KBM-7 (cell line): ENCODE measurements around the gene PRKCA.
"Not testable (repeated sequence)": the region's sequence is repeated elsewhere in the genome, so short reads cannot be mapped to it uniquely, and the experiment has no call there.

ENCODE experiments used
- DNase-seq: peaks from one replicate; pipeline ENCODE4 v3.0.0-alpha.2; 2015
- in situ Hi-C: fragments of 300-500 bp; cut with MboI; formaldehyde crosslinking; loops from 2 replicates; pipeline ENCODE4 v1.14.3; 2020; ENCODE audit warnings: low sequenced_read_pairs, low pct_unique_long_range_greater_than_20kb, mixed read lengths

Gene PRKCA

DNA sequence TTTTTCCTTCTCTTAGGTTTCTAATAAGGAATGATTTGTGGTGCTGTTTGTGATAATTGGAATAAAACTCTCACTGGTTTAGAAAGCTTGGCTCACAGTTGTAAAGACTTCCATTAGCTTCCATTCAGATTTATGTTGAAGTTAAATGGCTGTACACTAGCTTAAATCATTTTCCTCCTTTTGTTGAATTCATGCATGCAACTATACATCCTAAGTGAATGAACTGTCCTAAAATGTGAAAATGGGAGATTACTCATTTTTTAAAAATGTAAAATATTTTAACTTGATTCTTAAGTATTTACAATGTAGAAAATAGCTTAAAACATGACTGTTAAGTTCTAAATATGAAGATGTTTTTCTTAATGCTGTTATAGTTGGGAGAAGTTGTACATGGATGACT lies 15.2 kb downstream of the PRKCA start:
- in situ Hi-C loops = no loop called here
- no peak for DNase-seq

GRCh38 chr17:66319226-66319625 lies 16.8 kb downstream of the PRKCA start:
- in situ Hi-C loops = no loop called here
- DNase-seq = no peak

DNA sequence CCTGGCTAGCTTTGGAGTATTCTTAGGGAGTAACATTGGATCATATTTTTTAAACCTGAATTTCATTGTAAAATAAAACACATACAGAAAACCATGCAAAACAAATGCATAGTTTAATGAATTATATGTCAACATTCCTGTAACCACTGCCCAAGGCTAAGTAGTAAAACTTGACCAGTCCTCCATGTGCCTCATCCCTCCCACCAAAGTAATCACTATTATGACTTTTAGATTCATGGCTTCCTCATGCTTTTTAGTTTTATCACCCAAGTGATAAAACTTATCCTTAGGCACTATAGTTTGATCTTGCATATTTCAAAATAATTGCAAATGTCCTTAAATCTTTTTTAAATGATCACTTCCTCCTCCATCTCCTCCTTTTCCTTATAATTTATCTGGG lies 20.4 kb downstream of the PRKCA start:
- no peak for DNase-seq
- in situ Hi-C loops = no loop called here

DNA sequence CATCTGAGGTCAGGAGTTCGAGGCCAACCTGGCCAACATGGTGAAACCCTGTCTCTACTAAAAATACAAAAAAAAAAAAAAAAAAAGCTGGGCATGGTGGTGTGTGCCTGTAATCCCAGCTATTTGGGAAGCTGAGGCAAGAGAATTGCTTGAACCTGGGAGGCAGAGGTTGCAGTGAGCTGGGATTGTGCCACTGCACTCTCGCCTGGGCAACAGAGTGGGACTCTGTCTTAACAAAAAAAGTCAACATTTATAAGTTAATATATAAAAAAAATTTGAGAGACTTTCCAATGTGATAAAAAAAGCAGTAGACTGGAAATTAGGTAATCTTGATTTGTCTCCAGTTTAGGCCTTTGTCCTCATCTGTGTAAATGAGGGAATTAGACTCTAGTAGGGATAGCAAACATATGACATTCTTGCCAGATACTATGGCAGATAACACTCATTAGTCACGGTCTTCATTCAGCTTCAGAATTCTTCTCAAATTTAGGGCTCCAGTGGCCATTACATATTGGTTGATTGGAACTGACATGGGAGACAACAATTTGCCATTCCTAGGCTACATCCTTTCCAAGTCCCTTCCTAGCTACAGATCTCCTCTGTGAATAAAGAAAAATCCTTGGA lies 22.1 kb downstream of the PRKCA start:
- DNase-seq, in situ Hi-C loops: not testable (repeated sequence)

- in situ Hi-C loops = no loop called here
- DNase-seq = no peak
Observed at GRCh38 chr17:66326476-66327047, 24.1 kb downstream of the PRKCA start.

GRCh38 chr17:66330646-66331037 lies 28.2 kb downstream of the PRKCA start:
- in situ Hi-C loops = no loop called here
- no peak for DNase-seq

GRCh38 chr17:66331038-66331816 lies 28.8 kb downstream of the PRKCA start:
- peak; percentile 76 for DNase-seq
- in situ Hi-C loops = no loop called here

DNA sequence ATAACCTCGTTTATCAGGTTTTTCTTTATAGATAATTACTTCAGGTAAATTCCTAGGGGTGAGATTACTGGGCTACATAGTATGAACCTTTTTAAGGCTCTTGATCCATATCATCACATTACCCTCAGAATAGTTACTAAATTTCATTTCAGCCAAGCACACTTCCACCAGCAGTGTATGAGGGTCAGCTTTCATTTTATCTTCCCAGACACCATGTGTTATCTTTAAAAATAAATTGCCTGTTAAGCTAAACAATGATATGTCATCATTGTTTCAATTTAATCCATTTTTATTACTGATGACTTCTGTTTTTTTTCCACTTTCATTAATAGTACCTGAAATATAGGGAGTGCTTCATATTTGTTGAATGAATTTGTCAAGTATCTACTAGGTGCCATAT lies 33.4 kb downstream of the PRKCA start:
- no peak for DNase-seq
- in situ Hi-C loops = no loop called here

GRCh38 chr17:66337268-66337667 lies 34.9 kb downstream of the PRKCA start:
- in situ Hi-C loops = no loop called here
- DNase-seq = no peak

DNA sequence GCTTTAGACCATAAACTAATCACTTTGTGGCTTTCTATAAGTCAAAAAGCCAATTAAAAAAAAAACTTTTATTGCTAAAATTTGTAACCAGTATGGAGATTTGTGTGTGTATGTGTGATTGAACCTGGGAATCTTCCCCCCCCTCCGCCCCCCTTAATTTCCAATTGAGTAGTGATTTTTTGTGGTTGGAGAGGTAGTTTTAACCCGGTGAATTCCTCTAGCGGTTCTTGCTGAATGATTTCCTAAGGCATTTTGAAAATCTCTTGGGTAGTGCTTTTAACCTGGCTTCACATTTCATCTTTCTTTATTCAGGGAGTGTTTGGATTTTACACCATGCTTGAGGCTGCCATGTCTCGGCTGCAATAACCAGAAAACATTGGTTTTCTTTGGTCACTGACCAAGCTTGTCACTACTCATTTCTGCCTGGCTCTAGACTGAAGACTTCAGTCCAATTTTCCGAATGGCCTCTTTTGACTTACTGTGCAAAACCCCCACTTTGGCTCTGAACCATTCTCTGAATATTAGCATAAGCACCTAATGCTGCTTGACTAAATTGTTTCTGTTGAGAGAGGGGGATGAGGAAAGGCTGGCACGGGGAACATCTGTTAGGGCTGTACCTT lies 35.6 kb downstream of the PRKCA start:
- in situ Hi-C loops = no loop called here
- no peak for DNase-seq

DNA sequence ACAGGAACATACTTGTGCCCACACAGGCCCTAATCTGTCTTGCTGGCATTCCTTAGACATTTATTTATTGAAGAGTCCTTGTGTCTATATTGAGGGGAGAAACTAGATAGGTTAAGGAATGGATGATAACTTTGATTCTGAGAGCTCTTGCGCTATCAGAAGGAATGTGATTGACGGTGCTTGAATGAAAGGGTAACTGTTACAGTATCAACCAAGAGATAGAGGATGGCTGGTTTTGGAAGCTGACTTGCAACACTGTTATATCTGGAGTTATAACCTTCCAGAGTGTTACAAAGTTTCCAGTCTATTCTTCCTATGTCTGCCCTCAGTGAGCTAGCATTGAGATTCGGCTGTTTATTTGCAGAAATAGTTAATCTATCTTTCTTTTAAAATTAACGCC lies 36.5 kb downstream of the PRKCA start:
- no peak for DNase-seq
- in situ Hi-C loops = no loop called here

DNA sequence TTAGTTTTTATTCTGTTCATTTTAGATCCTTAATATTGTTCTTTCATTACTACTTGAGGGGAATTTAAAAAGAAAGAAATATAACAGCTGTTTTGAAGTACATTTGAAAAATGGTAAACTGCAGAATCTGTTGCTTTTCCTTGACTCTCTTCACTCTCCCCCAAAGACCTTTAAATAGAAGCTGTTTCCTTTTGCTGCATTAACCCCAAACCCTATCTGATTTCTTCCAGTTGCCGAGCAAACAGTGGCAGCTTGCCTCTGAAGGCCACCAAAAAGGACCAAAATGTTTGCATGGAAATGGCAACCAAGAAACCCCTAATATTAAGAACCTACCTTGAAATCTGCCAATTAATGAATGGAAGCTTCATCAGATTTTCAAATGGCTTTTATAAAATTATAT lies 37.1 kb downstream of the PRKCA start:
- DNase-seq = peak; percentile 9
- in situ Hi-C loops = no loop called here

DNA sequence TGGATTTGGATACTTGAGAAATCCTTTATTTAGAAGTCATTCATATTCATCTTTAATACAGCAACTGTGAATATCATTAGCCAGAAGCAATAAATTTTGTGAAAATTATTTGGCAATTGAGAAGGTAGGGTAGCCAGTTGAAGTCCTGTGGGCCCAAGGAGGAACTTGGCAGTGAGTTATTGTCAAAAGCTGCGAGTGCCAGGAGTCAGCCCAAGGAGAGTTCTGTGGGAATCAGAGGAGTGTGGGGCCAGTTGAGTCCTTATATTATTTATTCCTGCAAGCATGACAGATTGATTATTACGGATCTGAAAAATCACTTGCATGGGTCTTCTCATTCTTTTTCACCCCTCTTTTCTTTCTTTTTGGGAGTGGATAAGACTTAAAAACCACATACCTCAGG lies 38.3 kb downstream of the PRKCA start:
- in situ Hi-C loops = no loop called here
- no peak for DNase-seq

DNA sequence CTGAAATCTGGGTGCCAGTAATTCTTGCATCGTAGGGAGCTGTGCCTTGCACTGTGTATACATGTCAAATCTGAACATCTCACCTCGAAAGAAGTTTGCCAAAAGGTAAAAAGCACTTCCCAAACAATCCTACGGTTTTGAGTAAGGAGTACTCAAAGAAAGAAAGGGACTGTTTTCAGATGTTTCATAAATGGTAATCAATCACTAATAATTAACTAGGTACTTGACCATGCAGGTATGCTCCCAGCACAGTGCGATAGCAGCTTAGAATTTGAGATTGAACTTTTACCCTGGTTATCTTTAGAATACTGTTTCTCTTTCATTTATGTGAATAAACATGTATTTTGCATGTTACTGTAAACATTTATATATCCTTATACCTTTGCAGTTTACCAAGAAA lies 39.0 kb downstream of the PRKCA start:
- in situ Hi-C loops = no loop called here
- DNase-seq = no peak

DNA sequence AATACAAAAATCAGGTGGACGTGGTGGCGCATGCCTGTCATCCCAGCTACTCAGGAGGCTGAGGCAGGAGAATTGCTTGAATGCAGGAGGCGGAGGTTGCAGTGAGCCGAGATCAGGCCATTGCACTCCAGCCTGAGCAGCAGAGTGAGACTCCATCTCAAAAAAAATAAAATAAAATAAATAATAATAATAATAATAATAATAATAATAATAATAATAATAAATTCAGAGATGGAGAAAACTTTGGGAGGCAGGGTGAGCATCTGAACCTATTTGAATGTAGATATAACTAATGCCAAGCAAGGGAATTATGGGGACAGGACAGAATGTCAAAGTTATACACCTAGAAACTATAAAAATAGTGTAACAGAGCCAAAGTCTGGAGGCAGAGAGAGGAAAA lies 39.9 kb downstream of the PRKCA start:
- in situ Hi-C loops, DNase-seq: not testable (repeated sequence)

DNA sequence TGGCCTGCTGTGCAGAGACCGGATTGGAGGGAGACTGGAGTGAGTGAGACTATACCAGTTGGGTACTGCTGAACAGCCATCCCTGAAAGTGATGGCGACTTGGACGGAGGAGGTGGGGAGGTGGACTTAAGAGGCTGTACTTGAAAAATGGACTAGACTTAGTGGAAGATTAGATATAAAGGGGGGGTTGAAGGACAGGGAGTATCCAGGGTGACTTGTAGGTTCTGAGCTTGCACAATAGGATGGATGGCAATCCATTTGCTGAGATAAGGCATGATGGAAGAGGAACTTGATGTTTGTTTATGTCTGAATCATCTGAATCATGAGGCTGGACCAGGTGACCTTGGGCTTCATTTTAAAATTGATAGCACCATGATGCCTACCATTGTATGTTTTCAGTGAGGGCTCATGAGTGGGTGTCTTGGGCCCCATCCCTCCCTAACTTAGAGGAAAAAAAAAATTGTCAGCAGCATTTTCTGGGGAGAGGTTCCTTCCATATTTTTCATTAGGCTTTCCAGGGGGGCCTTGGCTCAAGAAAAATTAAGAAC lies 41.2 kb downstream of the PRKCA start:
- in situ Hi-C loops = no loop called here
- peak; percentile 24 for DNase-seq

DNA sequence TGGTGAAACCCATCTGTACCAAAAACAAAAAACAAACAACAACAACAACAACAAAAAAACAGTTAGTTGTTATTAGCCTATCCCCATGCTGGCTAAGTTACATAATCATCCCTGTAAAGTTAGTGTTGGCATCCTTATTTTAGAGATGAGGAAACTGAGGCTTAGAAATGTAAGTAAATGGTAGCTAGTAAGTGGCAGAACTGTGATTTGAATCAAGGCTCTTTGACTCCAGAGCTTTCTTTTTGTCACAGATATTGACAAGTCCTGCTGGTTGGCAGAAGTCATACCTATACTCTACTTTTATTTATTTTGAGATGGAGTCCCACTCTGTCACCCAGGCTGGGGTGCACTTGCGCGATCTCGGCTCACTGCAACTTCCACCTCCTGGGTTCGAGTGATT lies 42.1 kb downstream of the PRKCA start:
- DNase-seq = no peak
- in situ Hi-C loops = no loop called here

DNA sequence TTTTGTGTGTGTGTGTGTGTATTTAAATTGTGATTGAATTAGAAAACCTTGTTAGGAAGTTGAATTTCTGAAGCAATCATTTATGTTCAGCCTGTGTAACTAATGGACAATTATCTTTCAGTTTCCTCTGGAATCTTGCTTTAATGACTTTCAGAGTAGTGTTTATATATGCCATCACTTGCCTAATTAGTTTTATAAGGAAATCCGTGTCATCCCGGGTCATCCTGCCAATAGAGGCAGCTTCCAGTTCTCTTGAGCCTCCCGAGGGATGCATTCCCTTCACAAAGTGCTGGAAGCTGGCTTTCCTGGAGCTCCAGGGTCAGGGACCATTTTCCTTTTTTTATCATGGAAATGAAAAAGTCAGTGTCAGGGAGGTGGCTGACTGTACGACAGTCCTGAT lies 42.9 kb downstream of the PRKCA start:
- in situ Hi-C loops = no loop called here
- no peak for DNase-seq

- in situ Hi-C loops, DNase-seq: not testable (repeated sequence)
Observed at GRCh38 chr17:66345949-66346638, 43.7 kb downstream of the PRKCA start.
